ENCODE measurements around the gene JMJD6. TPM values are rescaled to one million over a fixed set of nuclear protein-coding genes. Genes with fewer than 3 reads are reported as not detected.

The JMJD6 gene
- polyA plus RNA-seq, 1 experiment, result 17.2 TPM

- Histone ChIP-seq H3K27me3 (ENCODE audit: control insufficient read depth, insufficient read depth, low read length) (no peaks in the 10 kb centered on the region), H3K4me3 (ENCODE audit: low read depth, low read length) (no peak overlapping the region), H3K36me3 (ENCODE audit: control insufficient read depth, insufficient read depth, low read length) (peaks cover 18% of the 10 kb centered on the region)
- CTCF ChIA-PET, result interaction anchor here (1.6 kb wide), 1 partner anchor 127 kb away, joined by 3 read pairs; no protein-coding TSS in a partner anchor
- TF ChIP-seq CTCF (IDR thresholded peaks at IDR 0.05; ENCODE audit: insufficient read depth, low read depth, low read length), result no peak
- POLR2A ChIA-PET, result no interaction called here
- no peak for DNase-seq (ENCODE audit: low read depth)
These were observed 38.9 kb downstream of the JMJD6 start for GRCh38 chr17:76687298-76688164.

GRCh38 chr17:76686538-76687297 lies 39.7 kb downstream of the JMJD6 start:
- TF ChIP-seq CTCF (IDR thresholded peaks at IDR 0.05; ENCODE audit: insufficient read depth, low read depth, low read length), result no peak
- no peak overlapping the region for H3K4me3 ChIP-seq (ENCODE audit: low read depth, low read length)
- ChIA-PET CTCF (interaction anchor here (0.6 kb wide), 1 partner anchor 46 kb away, joined by 3 read pairs; no protein-coding TSS in a partner anchor), POLR2A (no interaction called here)
- no peak for DNase-seq (ENCODE audit: low read depth)
- peaks cover 24% of the 10 kb centered on the region for H3K36me3 ChIP-seq (ENCODE audit: control insufficient read depth, insufficient read depth, low read length)
- H3K27me3 ChIP-seq (ENCODE audit: control insufficient read depth, insufficient read depth, low read length), result no peaks in the 10 kb centered on the region

DNA sequence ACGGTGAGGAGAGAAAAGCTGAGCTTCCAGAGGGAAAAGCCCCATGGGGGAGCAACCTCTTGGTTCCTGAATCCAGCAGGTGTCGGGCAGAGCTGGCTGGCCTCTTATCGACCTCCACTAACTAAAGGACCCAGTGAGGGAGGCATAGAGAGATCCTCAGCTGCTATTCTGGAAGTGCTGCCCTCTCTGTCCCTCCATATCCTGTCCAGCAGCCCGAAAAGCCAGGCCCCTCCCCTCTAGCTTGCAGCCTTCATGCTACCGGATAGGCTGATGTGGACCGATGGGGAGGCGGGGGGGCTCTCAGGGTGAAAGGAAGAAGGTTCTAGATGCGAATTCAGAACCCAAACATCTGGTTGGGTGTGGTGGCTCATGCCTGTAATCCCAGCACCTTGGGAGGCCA lies 40.6 kb downstream of the JMJD6 start:
- CTCF ChIA-PET, result no interaction called here

DNA sequence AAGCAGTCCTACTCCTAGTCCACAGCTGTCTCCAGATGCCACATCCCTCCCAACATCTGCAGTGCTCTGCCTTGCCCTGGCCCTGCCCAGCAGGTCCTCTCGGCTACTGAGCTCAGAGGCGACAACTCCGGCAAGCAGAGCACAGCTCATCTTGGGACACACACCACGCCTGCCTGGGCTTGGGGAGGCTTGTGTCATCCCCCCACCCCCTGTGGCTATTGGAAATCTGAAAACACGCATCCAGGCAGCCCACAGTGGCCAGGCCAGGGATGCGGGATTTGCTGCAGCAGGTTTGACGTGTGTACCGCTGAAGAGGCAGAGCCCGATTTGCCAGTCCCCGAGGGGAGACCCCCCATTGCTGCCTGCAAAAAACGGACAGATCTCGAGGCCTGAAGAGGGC lies 41.0 kb downstream of the JMJD6 start:
- ChIA-PET POLR2A (no interaction called here), CTCF (interaction anchor here (1.0 kb wide), 1 partner anchor 162 kb away, joined by 3 read pairs; no protein-coding TSS in a partner anchor)
- TF ChIP-seq CTCF (IDR thresholded peaks at IDR 0.05; ENCODE audit: insufficient read depth, low read depth, low read length), result no peak

More for the DNA sequence above, 40.6 kb downstream of the JMJD6 start:
- peaks cover 27% of the 10 kb centered on the region for H3K36me3 ChIP-seq (ENCODE audit: control insufficient read depth, insufficient read depth, low read length)
- no peak for DNase-seq (ENCODE audit: low read depth)
- no peaks in the 10 kb centered on the region for H3K27me3 ChIP-seq (ENCODE audit: control insufficient read depth, insufficient read depth, low read length)
- no peak for TF ChIP-seq CTCF (IDR thresholded peaks at IDR 0.05; ENCODE audit: insufficient read depth, low read depth, low read length)
- POLR2A ChIA-PET, result no interaction called here
- H3K4me3 ChIP-seq (ENCODE audit: low read depth, low read length), result no peak overlapping the region

DNA sequence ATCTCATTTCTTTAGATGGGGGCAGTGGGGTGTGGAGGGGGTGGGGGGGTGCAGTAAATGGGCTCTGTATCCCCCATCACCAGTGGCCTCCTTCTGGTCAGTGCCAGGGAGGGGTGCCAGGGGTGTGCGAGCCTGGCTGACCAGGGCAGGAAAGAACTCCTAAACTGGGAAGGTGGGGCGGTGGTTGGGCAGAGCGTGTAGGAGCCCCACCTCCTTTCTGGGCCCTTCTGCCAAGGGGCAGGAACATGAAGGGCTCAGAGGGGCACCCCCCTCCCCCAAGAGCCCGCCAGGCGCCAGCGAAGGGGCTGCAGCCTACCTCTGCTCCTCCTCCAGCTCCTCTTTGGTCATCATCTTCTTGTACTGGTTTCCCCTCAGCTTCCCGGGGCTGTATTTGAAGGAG lies 41.6 kb downstream of the JMJD6 start:
- no peak overlapping the region for H3K4me3 ChIP-seq (ENCODE audit: low read depth, low read length)
- DNase-seq (ENCODE audit: low read depth), result no peak
- H3K27me3 ChIP-seq (ENCODE audit: control insufficient read depth, insufficient read depth, low read length), result no peaks in the 10 kb centered on the region
- POLR2A ChIA-PET, result no interaction called here
- H3K36me3 ChIP-seq (ENCODE audit: control insufficient read depth, insufficient read depth, low read length), result peaks cover 28% of the 10 kb centered on the region
- no peak for TF ChIP-seq CTCF (IDR thresholded peaks at IDR 0.05; ENCODE audit: insufficient read depth, low read depth, low read length)
- CTCF ChIA-PET, result interaction anchor here (1.0 to 1.2 kb wide), 3 partner anchors 13 to 162 kb away, joined by 3 read pairs; no protein-coding TSS in a partner anchor

More for the DNA sequence above, 41.0 kb downstream of the JMJD6 start:
- no peak for DNase-seq (ENCODE audit: low read depth)
- Histone ChIP-seq H3K27me3 (ENCODE audit: control insufficient read depth, insufficient read depth, low read length) (no peaks in the 10 kb centered on the region), H3K4me3 (ENCODE audit: low read depth, low read length) (no peak overlapping the region), H3K36me3 (ENCODE audit: control insufficient read depth, insufficient read depth, low read length) (peaks cover 28% of the 10 kb centered on the region)
